Measurements from ENCODE around the gene CACNA2D3.

- TF ChIP-seq CTCF (IDR thresholded peaks at IDR 0.05) (no peak), POLR2AphosphoS5 (IDR thresholded peaks at IDR 0.05) (no peak), EP300 (IDR thresholded peaks at IDR 0.05; ENCODE audit: low read depth) (no peak)
These were observed 156.7 kb downstream of the CACNA2D3 start for GRCh38 chr3:54279005-54279583.

Measured in transverse colon (tissue), 4 donors.